BLaER1 (cell line): ENCODE results near the gene TEX35.

Source experiments
- H3K27ac ChIP-seq: shearing (Covaris generic); formaldehyde crosslinking; 2 replicates; pipeline ENCODE4 v1.8.1; 2022
- H3K27me3 ChIP-seq: shearing (Covaris generic); formaldehyde crosslinking; 2 replicates; pipeline ENCODE4 v1.8.1; 2022
- H3K36me3 ChIP-seq: shearing (Covaris generic); formaldehyde crosslinking; 2 replicates; pipeline ENCODE4 v1.8.1; 2022
- H3K4me1 ChIP-seq: shearing (Covaris generic); formaldehyde crosslinking; 2 replicates; pipeline ENCODE4 v1.8.1; 2022
- H3K4me2 ChIP-seq: shearing (Covaris generic); formaldehyde crosslinking; 2 replicates; pipeline ENCODE4 v1.8.1; 2022
- H3K4me3 ChIP-seq: shearing (Covaris generic); formaldehyde crosslinking; 2 replicates; pipeline ENCODE4 v1.8.1; 2022
- H3K9ac ChIP-seq: shearing (Covaris generic); formaldehyde crosslinking; 2 replicates; pipeline ENCODE4 v1.8.1; 2022
- H3K9me3 ChIP-seq: shearing (Covaris generic); formaldehyde crosslinking; 2 replicates; pipeline ENCODE4 v1.8.1; 2022
- H4K20me1 ChIP-seq: shearing (Covaris generic); formaldehyde crosslinking; 2 replicates; pipeline ENCODE4 v1.8.1; 2022
- Cebpa-rat ChIP-seq: shearing (Covaris generic); IDR thresholded peaks from 2 replicates; pipeline ENCODE4 v1.8.1; 2022

Gene TEX35

GRCh38 chr1:178510155-178510554 is 2.8 kb upstream of the TEX35 start:
- H3K27ac ChIP-seq: no peak overlapping the region
- no peaks in the 10 kb centered on the region for H4K20me1 ChIP-seq
- H3K36me3 ChIP-seq: no peaks in the 10 kb centered on the region
- no peak overlapping the region for H3K4me2 ChIP-seq
- no peak for TF ChIP-seq Cebpa-rat
- no peaks in the 10 kb centered on the region for H3K9me3 ChIP-seq
- no peak overlapping the region for H3K9ac ChIP-seq
- H3K4me3 ChIP-seq: no peak overlapping the region
- H3K27me3 ChIP-seq: no peaks in the 10 kb centered on the region
- peaks cover 15% of the 10 kb centered on the region for H3K4me1 ChIP-seq

GRCh38 chr1:178513278-178513983 is 522 bp downstream of the TEX35 start:
- Histone ChIP-seq H3K27ac (no peak overlapping the region), H3K4me2 (no peak overlapping the region)
- TF ChIP-seq Cebpa-rat: no peak

GRCh38 chr1:178516110-178516509 is 3.2 kb downstream of the TEX35 start:
- Histone ChIP-seq H3K4me1 (no peaks in the 10 kb centered on the region), H4K20me1 (no peaks in the 10 kb centered on the region), H3K27me3 (no peaks in the 10 kb centered on the region), H3K9me3 (no peaks in the 10 kb centered on the region), H3K27ac (no peak overlapping the region), H3K4me3 (no peak overlapping the region), H3K36me3 (no peaks in the 10 kb centered on the region), H3K4me2 (no peak overlapping the region), H3K9ac (no peak overlapping the region)
- TF ChIP-seq Cebpa-rat: no peak

More at GRCh38 chr1:178513278-178513983, 522 bp downstream of the TEX35 start:
- H3K4me1 ChIP-seq: no peaks in the 10 kb centered on the region
- no peaks in the 10 kb centered on the region for H3K27me3 ChIP-seq
- H3K36me3 ChIP-seq: no peaks in the 10 kb centered on the region
- no peak overlapping the region for H3K4me3 ChIP-seq
- H3K9me3 ChIP-seq: no peaks in the 10 kb centered on the region
- no peaks in the 10 kb centered on the region for H4K20me1 ChIP-seq
- H3K9ac ChIP-seq: no peak overlapping the region

GRCh38 chr1:178518894-178519293 is 6.0 kb downstream of the TEX35 start:
- Histone ChIP-seq H3K27me3 (no peaks in the 10 kb centered on the region), H3K4me2 (no peak overlapping the region), H3K9ac (no peak overlapping the region), H3K27ac (no peak overlapping the region), H3K4me1 (no peaks in the 10 kb centered on the region), H4K20me1 (no peaks in the 10 kb centered on the region), H3K36me3 (no peaks in the 10 kb centered on the region), H3K4me3 (no peak overlapping the region), H3K9me3 (no peaks in the 10 kb centered on the region)
- no peak for TF ChIP-seq Cebpa-rat

GRCh38 chr1:178520803-178521202 is 7.9 kb downstream of the TEX35 start:
- Histone ChIP-seq H3K36me3 (no peaks in the 10 kb centered on the region), H4K20me1 (no peaks in the 10 kb centered on the region), H3K9ac (no peak overlapping the region), H3K27me3 (no peaks in the 10 kb centered on the region), H3K9me3 (no peaks in the 10 kb centered on the region), H3K4me2 (no peak overlapping the region), H3K4me1 (no peaks in the 10 kb centered on the region), H3K4me3 (no peak overlapping the region), H3K27ac (no peak overlapping the region)
- TF ChIP-seq Cebpa-rat: no peak

GRCh38 chr1:178521241-178521640 is 8.3 kb downstream of the TEX35 start:
- no peaks in the 10 kb centered on the region for H4K20me1 ChIP-seq
- no peak overlapping the region for H3K4me3 ChIP-seq
- no peaks in the 10 kb centered on the region for H3K4me1 ChIP-seq
- no peak overlapping the region for H3K27ac ChIP-seq
- no peaks in the 10 kb centered on the region for H3K36me3 ChIP-seq
- no peak overlapping the region for H3K4me2 ChIP-seq
- H3K9me3 ChIP-seq: no peaks in the 10 kb centered on the region
- TF ChIP-seq Cebpa-rat: no peak
- H3K9ac ChIP-seq: no peak overlapping the region
- H3K27me3 ChIP-seq: no peaks in the 10 kb centered on the region

- no peaks in the 10 kb centered on the region for H3K4me1 ChIP-seq
- no peak overlapping the region for H3K4me3 ChIP-seq
- TF ChIP-seq Cebpa-rat: no peak
- H4K20me1 ChIP-seq: no peaks in the 10 kb centered on the region
- no peaks in the 10 kb centered on the region for H3K36me3 ChIP-seq
- no peak overlapping the region for H3K9ac ChIP-seq
- no peak overlapping the region for H3K4me2 ChIP-seq
- no peaks in the 10 kb centered on the region for H3K9me3 ChIP-seq
- no peak overlapping the region for H3K27ac ChIP-seq
- no peaks in the 10 kb centered on the region for H3K27me3 ChIP-seq
Observed at GRCh38 chr1:178527117-178527516, 14.2 kb downstream of the TEX35 start.

GRCh38 chr1:178528228-178528952 is 15.5 kb downstream of the TEX35 start:
- no peak for TF ChIP-seq Cebpa-rat
- no peaks in the 10 kb centered on the region for H3K36me3 ChIP-seq
- no peaks in the 10 kb centered on the region for H3K27me3 ChIP-seq
- no peak overlapping the region for H3K4me3 ChIP-seq
- H3K4me1 ChIP-seq: no peaks in the 10 kb centered on the region
- H3K9ac ChIP-seq: no peak overlapping the region
- no peak overlapping the region for H3K4me2 ChIP-seq
- H3K27ac ChIP-seq: no peak overlapping the region
- no peaks in the 10 kb centered on the region for H3K9me3 ChIP-seq
- no peaks in the 10 kb centered on the region for H4K20me1 ChIP-seq

- no peak overlapping the region for H3K4me2 ChIP-seq
- H3K27me3 ChIP-seq: no peaks in the 10 kb centered on the region
- H3K27ac ChIP-seq: no peak overlapping the region
- no peak overlapping the region for H3K9ac ChIP-seq
- no peaks in the 10 kb centered on the region for H4K20me1 ChIP-seq
- no peaks in the 10 kb centered on the region for H3K9me3 ChIP-seq
- TF ChIP-seq Cebpa-rat: no peak
- no peak overlapping the region for H3K4me3 ChIP-seq
- no peaks in the 10 kb centered on the region for H3K36me3 ChIP-seq
- no peaks in the 10 kb centered on the region for H3K4me1 ChIP-seq
Observed at GRCh38 chr1:178528953-178529335, 16.0 kb downstream of the TEX35 start.

GRCh38 chr1:178529364-178530036 is 16.6 kb downstream of the TEX35 start:
- no peak for TF ChIP-seq Cebpa-rat
- no peaks in the 10 kb centered on the region for H3K36me3 ChIP-seq
- no peaks in the 10 kb centered on the region for H3K4me1 ChIP-seq
- H3K4me2 ChIP-seq: no peak overlapping the region
- no peaks in the 10 kb centered on the region for H3K27me3 ChIP-seq
- no peak overlapping the region for H3K9ac ChIP-seq
- H3K9me3 ChIP-seq: no peaks in the 10 kb centered on the region
- no peak overlapping the region for H3K27ac ChIP-seq
- H3K4me3 ChIP-seq: no peak overlapping the region
- no peaks in the 10 kb centered on the region for H4K20me1 ChIP-seq
